22Rv1 (cell line): ENCODE results near the gene TOP3B.

Source experiments
- H3K27ac ChIP-seq: fragments of 450-650 bp; 2 replicates; pipeline ENCODE4 v1.5.1; 2017
- ZFX ChIP-seq: fragments of 450-650 bp; IDR thresholded peaks from 2 replicates; pipeline ENCODE4 v1.6.1; 2017; ENCODE audit warnings: antibody characterized with exemption, borderline replicate concordance
- TF ChIP-seq, protein P1 (sequence below): fragments of 450-650 bp; IDR thresholded peaks from 2 replicates; pipeline ENCODE4 v1.5.1; 2017; ENCODE audit warnings: mild to moderate bottlenecking

TOP3B gene

DNA sequence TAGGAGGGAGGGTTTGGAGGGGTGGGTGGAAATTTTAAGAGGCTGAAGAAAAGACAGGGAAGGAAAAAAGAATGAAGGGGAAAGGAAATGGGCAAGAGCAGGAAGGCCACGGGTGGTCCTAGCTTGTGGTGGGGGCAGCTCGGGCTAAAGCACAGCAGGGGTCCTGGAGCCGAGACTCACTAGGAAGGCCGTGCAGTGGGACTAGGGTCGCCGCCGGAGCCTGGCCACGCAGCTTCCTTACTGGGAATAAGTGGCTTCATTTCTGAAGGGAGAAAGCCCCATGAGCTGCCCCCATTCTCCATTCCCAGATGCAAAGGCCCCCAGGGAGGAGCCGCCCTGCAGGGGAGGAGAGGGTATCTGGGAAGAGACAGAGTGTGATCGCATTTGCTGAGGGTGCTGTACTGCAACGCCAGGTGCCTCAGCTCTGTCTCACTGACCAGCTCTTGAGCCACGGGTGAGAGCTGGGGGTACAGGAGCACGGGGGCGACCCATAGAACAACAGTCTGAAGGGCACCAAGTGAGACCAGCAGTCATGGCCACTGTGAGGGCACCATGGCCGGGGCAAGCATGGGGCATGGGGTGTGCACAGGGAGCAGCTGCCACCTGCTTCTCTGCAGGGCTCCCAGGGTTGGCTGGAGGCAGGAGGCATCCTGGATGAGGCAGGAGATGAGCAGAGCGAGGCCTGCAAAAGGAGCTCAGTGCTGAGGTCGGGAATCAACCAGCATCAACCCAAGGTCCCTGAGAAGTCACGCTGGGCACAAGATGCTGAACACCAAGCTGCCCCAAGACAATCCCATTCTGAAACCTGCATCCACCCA is 11.6 kb downstream of the TOP3B start:
- H3K27ac ChIP-seq: no peak overlapping the region
- TF ChIP-seq ZFX: no peak
- TF ChIP-seq, protein P1, sequence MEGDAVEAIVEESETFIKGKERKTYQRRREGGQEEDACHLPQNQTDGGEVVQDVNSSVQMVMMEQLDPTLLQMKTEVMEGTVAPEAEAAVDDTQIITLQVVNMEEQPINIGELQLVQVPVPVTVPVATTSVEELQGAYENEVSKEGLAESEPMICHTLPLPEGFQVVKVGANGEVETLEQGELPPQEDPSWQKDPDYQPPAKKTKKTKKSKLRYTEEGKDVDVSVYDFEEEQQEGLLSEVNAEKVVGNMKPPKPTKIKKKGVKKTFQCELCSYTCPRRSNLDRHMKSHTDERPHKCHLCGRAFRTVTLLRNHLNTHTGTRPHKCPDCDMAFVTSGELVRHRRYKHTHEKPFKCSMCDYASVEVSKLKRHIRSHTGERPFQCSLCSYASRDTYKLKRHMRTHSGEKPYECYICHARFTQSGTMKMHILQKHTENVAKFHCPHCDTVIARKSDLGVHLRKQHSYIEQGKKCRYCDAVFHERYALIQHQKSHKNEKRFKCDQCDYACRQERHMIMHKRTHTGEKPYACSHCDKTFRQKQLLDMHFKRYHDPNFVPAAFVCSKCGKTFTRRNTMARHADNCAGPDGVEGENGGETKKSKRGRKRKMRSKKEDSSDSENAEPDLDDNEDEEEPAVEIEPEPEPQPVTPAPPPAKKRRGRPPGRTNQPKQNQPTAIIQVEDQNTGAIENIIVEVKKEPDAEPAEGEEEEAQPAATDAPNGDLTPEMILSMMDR: no peak

- TF ChIP-seq, protein P1: no peak
- no peak for TF ChIP-seq ZFX
- H3K27ac ChIP-seq: no peak overlapping the region
Observed at GRCh38 chr22:21970037-21970799, 12.4 kb downstream of the TOP3B start.

- H3K27ac ChIP-seq: no peak overlapping the region
- TF ChIP-seq, protein P1: no peak
- TF ChIP-seq ZFX: no peak
Observed at GRCh38 chr22:21968452-21969129, 14.0 kb downstream of the TOP3B start.

- no peak overlapping the region for H3K27ac ChIP-seq
- TF ChIP-seq ZFX: no peak
- TF ChIP-seq, protein P1: no peak
Observed at GRCh38 chr22:21967693-21968271, 14.8 kb downstream of the TOP3B start.

DNA sequence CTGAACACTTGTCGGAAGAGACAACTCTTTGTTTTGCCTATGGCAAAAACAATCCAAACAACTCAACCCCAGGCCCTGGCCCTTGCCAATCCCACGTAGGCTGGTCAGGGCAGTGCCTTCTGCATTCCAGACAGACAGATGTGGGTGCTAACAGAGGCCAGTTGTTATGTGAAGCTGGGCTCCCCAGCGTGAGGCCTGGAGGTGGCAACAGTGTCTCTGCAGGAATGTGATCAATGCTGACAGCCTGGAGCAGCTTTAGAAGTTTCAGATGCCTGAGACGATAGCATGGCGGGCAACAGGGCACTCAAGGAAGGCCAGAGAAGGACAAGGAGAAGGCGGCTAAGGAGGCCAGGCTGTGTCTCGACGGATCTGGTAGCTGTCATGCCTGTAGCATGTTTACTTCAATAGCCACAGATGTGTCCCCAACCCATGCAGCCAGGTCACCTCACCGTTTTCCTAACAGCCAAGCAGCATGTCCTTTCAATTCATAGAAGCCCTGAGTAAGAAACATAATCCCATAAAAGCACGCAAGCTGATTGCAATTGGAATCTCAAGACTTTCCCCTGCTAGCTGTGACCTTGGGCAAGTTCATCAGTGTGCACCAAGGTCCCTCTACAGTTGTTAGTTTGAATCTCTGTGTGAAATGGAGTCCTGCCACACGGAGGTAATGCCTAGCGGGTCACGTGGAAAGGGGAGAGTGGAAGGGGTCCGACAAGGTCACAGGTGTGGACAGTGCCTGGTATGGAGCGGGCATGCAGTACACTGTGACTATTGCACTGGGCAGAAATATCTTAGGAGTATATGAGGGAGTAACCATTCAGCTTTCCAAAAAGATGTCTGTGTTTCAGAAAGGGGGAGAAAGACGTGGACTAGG is 15.7 kb downstream of the TOP3B start:
- H3K27ac ChIP-seq: no peak overlapping the region
- TF ChIP-seq ZFX: no peak
- TF ChIP-seq, protein P1: no peak

- no peak overlapping the region for H3K27ac ChIP-seq
- TF ChIP-seq ZFX: no peak
- TF ChIP-seq, protein P1: no peak
Observed at GRCh38 chr22:21965762-21966288, 16.8 kb downstream of the TOP3B start.
